ENCODE data around the gene CRYM.
A peak's percentile ranks its signal among the peaks of the same experiment; 100 is the strongest.

The CRYM gene

DNA sequence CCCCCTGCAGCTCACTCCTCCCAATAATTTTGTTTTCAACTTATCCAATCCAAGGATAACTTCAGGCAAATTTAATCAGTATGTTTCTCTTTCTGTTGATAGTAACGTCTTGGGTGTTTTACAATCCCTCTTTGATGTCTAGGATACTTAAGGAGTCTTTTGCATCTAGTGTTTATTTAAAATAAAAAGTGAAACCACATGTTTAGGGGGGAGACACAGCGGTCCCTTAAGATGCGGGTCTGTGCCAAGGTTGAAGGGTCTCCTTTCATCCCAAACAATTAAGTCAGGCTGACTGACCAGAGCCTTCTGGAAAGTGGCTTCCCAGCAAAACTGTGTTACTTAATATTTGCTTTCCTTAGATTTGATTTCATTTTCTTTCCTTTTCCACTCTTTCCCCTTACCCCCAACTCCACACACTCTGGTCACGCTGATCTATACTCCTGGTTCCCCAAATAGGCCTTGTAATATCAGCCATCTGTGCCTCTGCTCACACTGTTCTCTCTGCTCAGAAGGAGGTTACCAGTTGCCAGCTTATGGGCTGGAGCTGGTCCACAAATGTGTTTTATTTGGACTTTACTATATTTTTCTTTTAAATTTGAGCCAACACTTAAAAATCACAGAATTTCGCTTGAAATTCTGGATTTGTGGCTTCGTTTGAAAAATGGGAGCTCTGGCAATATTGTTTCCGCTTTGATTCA is 33.4 kb downstream of the CRYM start:
- no peak for DNase-seq (ENCODE audit: low spot score)

DNA sequence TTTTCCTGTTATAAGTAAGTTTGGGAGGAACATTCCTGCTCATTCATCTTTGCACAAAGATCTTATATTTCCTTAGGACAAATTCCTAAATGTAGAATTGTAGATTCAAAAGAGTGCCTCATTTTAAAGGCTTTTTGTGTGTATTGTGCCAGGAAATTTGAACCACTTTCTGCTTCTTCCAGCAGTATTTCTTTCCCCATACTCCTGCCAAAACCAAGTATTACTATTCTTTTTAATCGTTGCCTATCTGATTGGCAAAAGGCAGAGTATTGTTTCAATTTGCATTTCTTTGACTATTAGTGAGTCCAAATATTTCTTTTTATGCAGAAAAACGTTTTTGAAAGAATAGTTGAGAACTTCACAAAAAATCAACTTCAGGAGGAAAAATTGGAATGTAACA is 35.3 kb downstream of the CRYM start:
- DNase-seq (ENCODE audit: low spot score): no peak

DNA sequence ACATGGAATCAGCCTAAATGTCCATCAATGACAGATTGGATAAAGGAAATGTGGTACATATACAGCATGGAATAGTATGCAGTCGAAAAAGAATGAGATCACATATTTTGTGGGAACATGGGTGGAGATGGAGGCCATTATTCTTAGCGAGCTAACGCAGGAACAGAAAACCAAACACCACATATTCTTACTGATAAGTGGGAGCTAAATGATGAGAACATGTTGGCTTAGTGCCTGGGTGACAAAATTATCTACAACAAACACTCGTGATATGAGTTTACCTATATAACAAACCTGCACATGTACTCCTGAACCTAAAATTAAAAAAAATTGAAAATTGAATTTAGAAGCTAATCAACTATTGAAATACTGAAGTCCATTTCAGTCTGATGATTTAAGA is 38.4 kb downstream of the CRYM start:
- DNase-seq (ENCODE audit: low spot score): no peak

GRCh38 chr16:21236831-21237230 is 41.3 kb downstream of the CRYM start:
- DNase-seq (ENCODE audit: low spot score): no peak

DNA sequence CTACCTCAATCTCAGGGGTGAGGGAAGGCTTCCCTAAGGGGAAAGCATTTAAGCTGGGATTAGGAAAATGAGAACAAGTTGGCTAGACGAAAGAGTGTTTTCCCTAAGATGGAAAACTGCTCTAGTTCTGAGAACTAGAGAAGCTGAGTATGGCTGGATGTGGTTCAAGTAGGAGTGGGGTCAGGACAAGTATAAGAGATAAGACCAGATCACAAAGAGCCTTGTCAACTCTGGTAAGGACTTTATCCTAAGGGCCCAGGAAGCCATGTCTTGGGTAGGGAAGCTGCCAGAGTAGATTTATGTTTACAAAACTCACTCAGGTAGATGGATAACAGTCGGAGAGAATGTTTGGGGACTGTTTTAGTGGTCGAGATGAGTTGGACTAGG is 42.9 kb downstream of the CRYM start:
- DNase-seq (ENCODE audit: low spot score): no peak

GRCh38 chr16:21233521-21234150 is 44.5 kb downstream of the CRYM start, which contains the start of gene ANKS4B:
TSS of gene ANKS4B (plus strand) at chr16:21233699. CDS start at chr16:21233738, 39 bp downstream.
- DNase-seq (ENCODE audit: low spot score): peak; percentile 72

DNA sequence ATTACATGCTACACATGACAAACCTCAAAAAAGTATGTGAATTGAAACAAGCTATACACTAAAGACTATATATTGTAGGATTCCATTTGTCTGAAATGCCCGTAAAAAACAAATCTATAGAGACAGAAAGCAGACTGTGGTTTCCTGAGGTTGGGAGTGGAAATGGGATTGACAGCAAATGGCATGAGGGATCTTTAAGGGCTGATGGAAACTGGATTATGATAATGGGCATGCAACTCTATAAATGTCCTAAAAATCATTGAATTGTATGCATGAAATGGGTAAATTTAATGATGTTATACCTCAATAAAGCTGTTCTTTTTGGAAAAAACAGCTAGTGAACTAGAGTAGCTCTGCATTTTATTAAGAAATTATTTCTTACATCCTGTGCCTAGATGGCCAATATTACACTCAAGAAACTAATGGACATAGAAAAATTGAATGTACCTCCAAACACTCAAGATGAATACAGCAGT is 45.0 kb downstream of the CRYM start:
- DNase-seq (ENCODE audit: low spot score): no peak

DNA sequence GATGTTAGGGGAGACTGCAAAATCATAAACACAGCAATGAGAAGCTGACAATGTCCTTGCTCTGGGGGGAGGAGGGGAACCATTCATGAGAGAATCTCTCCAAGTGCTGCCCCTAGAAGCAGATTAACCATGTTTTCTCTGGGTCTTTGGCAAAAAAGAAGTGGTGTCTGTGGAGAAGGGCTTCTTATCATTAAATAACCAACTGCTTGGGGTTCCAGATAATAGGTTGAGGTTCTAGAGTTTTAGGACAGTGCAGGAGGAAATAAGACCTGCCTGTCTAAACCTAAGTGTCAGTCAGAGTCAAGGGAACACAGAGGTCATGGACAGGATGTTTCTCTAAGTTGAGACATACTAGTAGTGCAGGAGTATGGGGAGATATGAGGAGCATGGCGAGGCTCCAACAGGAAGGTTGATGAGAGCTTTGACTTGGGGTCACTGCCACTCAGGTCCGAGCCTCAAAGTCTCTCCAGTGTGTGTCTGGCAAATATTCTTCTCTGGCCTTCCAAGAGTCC is 49.7 kb downstream of the CRYM start:
- no peak for DNase-seq (ENCODE audit: low spot score)

- no peak for DNase-seq (ENCODE audit: low spot score)
Measured at GRCh38 chr16:21227866-21228265, 50.2 kb downstream of the CRYM start.

DNA sequence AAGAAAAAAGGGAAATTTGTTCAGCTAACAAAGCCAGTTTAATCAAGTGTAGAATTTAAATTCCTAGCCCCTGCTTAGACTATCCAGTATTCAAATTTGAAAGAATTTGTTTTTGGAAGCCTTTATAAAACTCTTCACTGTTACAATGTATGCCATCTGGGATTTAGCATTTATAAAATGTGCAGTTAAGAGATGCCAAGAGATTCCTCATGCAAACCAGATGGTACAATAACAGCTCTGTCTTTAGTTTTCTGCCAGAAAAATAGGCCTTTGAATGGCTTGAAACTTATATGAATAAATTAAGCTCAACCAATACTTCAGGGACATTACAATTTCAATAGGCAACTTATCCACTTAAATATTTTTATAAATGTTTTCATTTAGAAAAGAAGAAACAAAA is 51.3 kb downstream of the CRYM start:
- no peak for DNase-seq (ENCODE audit: low spot score)

DNA sequence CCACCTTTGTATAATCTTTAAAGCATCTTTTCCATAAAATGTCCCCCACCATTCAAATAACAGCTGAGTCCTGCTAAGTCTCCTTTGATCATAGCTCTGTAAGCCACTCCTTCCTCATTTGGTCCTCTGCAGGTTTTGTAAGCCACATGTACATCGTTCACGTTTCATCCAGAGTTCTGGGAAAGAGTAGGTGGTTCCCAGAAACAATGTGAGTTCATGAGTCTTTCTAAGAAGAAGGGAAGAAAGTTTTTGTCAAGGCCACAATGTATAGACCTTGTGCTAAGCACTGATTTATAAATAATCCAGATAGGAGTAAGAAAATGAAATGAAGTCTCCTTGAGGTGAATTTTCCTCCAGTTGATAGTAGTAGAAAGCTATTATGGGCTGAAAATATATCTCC is 53.3 kb downstream of the CRYM start:
- no peak for DNase-seq (ENCODE audit: low spot score)

DNA sequence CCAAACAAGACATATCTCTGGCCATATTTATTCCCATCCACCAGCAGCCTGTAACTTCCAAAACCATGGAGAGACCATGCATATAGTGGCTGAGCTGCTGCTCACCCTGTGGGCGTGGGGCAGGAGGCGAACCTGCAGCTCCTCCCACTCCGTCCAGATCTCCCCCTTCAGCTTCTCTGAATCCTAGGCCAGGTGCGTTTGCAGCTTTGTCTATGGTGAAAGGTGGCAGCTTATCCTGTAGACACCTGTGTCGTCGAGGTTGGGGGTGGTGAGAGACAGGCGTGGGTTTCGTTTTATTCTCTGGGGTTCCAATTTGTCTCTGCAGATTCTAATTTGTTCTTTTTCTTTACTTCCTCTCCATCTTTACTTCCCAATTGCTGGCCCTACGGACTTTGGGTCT is 54.3 kb downstream of the CRYM start:
- no peak for DNase-seq (ENCODE audit: low spot score)

DNA sequence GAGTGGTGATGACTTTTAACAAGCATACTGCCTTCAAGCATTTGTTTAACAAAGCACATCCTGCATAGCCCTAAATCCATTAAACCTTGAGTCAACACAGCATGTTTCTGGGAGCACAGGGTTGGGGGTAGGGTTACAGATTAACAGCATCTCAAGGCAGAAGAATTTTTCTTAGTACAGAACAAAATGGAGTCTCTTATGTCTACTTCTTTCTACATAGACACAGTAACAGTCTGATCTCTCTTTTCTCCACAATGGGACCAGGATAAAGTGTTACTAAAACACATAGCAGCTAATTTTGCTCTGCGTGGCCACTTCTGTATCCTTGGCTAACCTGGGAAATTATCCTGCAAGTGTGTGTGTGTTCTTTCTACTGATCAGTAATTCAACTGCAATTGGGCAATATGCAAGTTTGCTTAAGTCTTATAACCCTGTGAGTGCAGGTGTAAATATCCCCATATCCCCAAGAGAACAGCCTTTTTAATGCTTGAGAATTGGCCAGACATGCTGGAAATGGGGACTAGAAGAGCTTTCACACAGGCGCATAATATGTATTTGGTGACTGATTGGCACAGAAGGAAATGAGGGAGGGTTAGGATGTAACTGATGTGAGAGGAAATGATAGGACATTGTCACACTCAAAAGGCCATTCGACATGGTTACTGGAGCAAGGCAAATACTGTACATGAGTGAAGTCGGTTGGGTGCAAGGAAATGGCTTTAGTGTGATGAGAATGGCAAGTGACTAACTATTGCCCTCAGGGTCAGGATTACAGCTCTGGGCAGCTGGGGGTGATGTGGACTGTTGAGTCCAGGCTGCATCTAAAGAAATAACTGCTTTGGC is 55.4 kb downstream of the CRYM start:
- no peak for DNase-seq (ENCODE audit: low spot score)

GRCh38 chr16:21219551-21219950 is 58.5 kb downstream of the CRYM start:
- DNase-seq (ENCODE audit: low spot score): no peak

DNA sequence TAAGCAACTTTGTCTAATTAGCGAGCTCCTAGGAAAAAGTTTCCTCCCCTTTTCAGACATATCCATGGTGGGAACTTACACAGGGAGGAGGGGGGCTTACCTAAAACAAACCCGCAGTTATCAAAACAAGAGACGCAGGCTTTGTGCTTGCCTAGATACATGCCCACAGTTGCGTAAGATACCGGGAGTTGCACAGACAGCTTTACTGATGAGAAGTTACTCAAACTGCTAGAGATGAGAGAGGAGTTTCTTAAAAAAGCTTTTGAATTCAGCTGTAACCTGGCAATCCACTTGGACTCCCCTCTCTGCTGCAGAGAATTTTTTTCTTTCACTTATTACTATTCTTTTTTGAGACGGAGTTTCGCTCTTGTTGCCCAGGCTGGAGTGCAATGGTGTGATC is 59.9 kb downstream of the CRYM start:
- DNase-seq (ENCODE audit: low spot score): no peak

- DNase-seq (ENCODE audit: low spot score): no peak
Measured at GRCh38 chr16:21217121-21217520, 61.0 kb downstream of the CRYM start.

- DNase-seq (ENCODE audit: low spot score): no peak
Measured at GRCh38 chr16:21214086-21214485, 64.0 kb downstream of the CRYM start.

GRCh38 chr16:21211486-21211885 is 66.6 kb downstream of the CRYM start, which contains the start of gene ZP2:
TSS of gene ZP2 (minus strand) at chr16:21211574. CDS start at chr16:21211547, 27 bp downstream.
- DNase-seq (ENCODE audit: low spot score): no peak
